GM13976 (cell line): ENCODE measurements around the gene AWAT1.
"Not testable (repeated sequence)": the region's sequence is repeated elsewhere in the genome, so short reads cannot be mapped to it uniquely, and the experiment has no call there.

Source experiments
- DNase-seq: peaks from one replicate; pipeline ENCODE4 v3.0.0; 2012; ENCODE audit warnings: low spot score
- CTCF ChIP-seq: IDR thresholded peaks from 2 replicates; pipeline ENCODE4 v1.5.1; 2012; ENCODE audit warnings: borderline replicate concordance, mild to moderate bottlenecking; ENCODE audit not compliant: insufficient read depth; ENCODE audit errors: extremely low read depth, missing control alignments, control extremely low read depth
- in situ Hi-C: fragments of 300-500 bp; cut with MboI; formaldehyde crosslinking; loops from one replicate; pipeline ENCODE4 v1.12.0; 2022; ENCODE audit warnings: low sequenced_read_pairs, mixed read lengths, inconsistent platforms; ENCODE audit not compliant: unreplicated experiment

AWAT1 gene

GRCh38 chrX:70257423-70258288 lies 23.2 kb downstream of the AWAT1 start:
- no peak for TF ChIP-seq CTCF
- in situ Hi-C loops: no loop called here
- DNase-seq: no peak

DNA sequence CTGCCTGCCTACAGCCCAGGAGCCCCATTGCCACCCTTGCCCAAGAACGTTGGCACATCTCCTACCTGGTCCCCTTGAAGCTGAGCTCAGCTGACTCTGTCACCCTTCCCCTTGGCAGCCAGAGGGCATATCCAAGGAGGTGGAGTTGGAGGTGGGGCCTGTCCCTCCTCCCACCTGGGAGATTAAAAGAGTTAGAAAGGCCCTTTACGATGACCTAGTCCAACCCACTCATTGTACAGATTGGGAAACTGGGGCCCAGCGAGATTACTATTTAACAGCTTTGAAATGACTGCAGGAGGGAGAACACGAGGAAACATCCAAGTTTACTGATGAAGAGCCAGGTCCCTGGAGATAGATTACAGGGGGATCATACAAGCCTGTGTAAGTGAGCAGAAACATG lies 25.6 kb downstream of the AWAT1 start, which contains the start of gene P2RY4:
Gene P2RY4, minus strand, starts transcription at position 101 of the 400 bp plus-strand sequence. CDS start 580 bp downstream, outside the sequence.
- DNase-seq: no peak
- TF ChIP-seq CTCF: no peak
- in situ Hi-C loops: no loop called here

DNA sequence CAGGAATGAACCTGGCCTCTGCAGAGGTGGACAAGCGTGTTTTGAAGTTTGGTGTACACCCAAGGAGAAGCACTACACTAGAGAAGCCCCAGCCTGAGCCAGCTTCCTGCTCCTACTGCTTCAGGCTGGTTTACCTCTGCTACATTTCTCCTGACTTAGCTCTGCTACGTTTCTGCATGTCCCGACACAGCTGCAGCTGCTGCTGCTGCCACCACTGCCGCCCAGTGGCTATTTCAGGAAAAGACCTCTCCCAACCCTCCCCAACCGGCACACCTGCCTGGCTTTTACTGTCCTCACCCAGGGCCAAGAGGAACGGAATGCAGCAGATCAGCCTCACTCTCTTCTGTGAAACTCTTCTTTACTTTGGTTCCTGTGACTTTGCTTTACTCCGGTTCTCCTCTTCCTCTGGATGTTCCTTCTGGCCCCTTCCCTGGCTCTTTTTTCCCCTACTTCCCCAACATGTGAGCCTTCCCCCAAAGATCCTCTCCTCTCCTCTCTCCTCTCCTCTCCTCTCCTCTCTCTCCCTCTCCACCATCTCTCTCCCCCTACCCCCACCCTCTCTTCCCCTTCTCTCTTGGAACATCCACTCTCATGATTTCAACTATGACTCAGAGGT lies 28.6 kb downstream of the AWAT1 start:
- in situ Hi-C loops: no loop called here
- DNase-seq: no peak
- peak; percentile 29 for TF ChIP-seq CTCF

DNA sequence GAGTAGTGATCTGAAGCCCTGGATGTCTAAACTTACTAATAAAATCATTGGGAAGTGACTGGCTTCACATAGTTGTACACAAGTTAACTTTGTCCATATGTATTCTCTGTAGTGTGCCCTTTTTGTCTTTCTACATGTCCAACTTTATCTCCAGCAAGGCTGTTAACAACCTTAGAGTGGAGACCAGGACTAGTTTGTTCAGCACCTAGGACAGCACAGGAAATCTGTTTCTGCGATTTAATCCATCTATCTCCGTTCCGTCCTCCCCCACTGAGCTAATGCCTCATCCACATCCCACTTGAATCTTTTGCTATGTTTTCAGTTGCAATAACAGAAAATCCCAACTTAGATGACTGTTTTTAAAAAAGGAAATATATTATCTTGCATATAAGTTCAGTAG lies 30.3 kb downstream of the AWAT1 start:
- DNase-seq: no peak
- in situ Hi-C loops: no loop called here
- TF ChIP-seq CTCF: no peak

GRCh38 chrX:70268034-70268433 lies 33.6 kb downstream of the AWAT1 start, which contains the start of gene ARR3:
Gene ARR3, plus strand, starts transcription at chrX:70268334. Its CDS starts 1,052 bp downstream, at chrX:70269386.
- in situ Hi-C loops: no loop called here
- DNase-seq: no peak
- TF ChIP-seq CTCF: no peak

- in situ Hi-C loops, DNase-seq: not testable (repeated sequence)
Observed at GRCh38 chrX:70274029-70274428, 39.6 kb downstream of the AWAT1 start.

DNA sequence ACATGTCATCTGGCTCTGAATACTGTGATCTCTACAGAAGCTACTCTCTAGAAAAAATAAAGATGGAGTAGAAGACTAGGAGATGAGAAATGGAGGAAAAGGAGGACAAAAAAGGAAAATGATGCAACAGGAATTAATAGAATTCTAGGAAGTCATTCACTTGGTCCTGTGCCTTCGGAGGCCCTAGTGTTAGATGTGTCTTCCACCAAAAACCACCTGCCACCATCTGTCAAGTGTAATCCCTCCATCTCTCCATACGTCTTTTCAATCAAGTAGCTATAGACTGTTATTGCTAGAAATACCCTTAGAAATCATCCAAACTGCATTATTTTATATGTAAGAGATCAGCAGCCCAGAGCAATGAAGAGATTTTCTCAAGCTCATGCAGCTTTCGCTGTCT lies 44.6 kb downstream of the AWAT1 start:
- TF ChIP-seq CTCF: no peak
- in situ Hi-C loops: no loop called here
- DNase-seq: no peak
